Sigmoid colon (tissue), 7 donors: ENCODE results near the gene ZNF845. TPM values are rescaled to one million over a fixed set of nuclear protein-coding genes. Genes with fewer than 3 reads are reported as not detected.
"Not testable (repeated sequence)": the region's sequence is repeated elsewhere in the genome, so short reads cannot be mapped to it uniquely, and the experiment has no call there.

Experiments
- DNase-seq: peaks from one replicate; pipeline ENCODE4 v3.0.0-alpha.2; 2019
- H3K27ac ChIP-seq, 4 donors: fragments of 200-600 bp; sonication (generic); one replicate each; pipeline ENCODE4 v1.5.1; 2016 to 2019; ENCODE audit warnings: mild to moderate bottlenecking in 1 of 4
- H3K27me3 ChIP-seq, 3 donors: fragments of 200-600 bp; sonication (generic); one replicate each; pipeline ENCODE4 v1.5.1; 2019; ENCODE audit warnings: mild to moderate bottlenecking in 1 of 3
- H3K36me3 ChIP-seq, 4 donors: fragments of 200-600 bp; sonication (generic); one replicate each; pipeline ENCODE4 v1.5.1; 2016 to 2019
- H3K4me1 ChIP-seq, 4 donors: fragments of 200-600 bp; sonication (generic); one replicate each; pipeline ENCODE4 v1.5.1; 2017 to 2019
- H3K4me3 ChIP-seq, 4 donors: fragments of 200-600 bp; sonication (generic); one replicate each; pipeline ENCODE4 v1.5.1; 2017 to 2019; ENCODE audit warnings: mild to moderate bottlenecking in 2 of 4, moderate library complexity in 1 of 4
- H3K9me3 ChIP-seq, 4 donors: fragments of 200-600 bp in 3 of 4; sonication (generic) in 3 of 4; one replicate each; pipeline versions ENCODE4 v1.5.1 to v1.6.1; 2013 to 2019
- EP300 ChIP-seq, 4 donors: sonication (generic); formaldehyde crosslinking; IDR thresholded peaks; one replicate each; pipeline ENCODE4 v1.6.1; 2017; ENCODE audit warnings: antibody characterized with exemption in 4 of 4
- POLR2A ChIP-seq, 2 donors: fragments of 450-650 bp; IDR thresholded peaks; one replicate each; pipeline ENCODE4 v1.6.1; 2016; ENCODE audit warnings: antibody characterized with exemption in 2 of 2, mild to moderate bottlenecking in 2 of 2, moderate library complexity in 2 of 2
- POLR2AphosphoS5 ChIP-seq, 4 donors: sonication (generic); formaldehyde crosslinking; IDR thresholded peaks; one replicate each; pipeline ENCODE4 v1.6.1; 2017; ENCODE audit warnings: antibody characterized with exemption in 4 of 4
- WGBS, 2 donors: extraction: QIAGEN DNeasy Blood & Tissue Kit; methylation state at CpG; one replicate each; pipeline ENCODE4 v1.1.7; 2013; 5-methylcytosine and 5-hydroxymethylcytosine counted together
- intact Hi-C: fragments of 100-400 bp; cut with DNase I; formaldehyde crosslinking; loops from one replicate; pipeline ENCODE4 v1.15.1; 2023
- polyA plus RNA-seq, 3 donors: library from polyadenylated mRNA; stranded (reverse); fragments of 200-250 nt; gene quantifications; one replicate each; pipeline ENCODE4 v1.2.3, GENCODE V29; 2013
- total RNA-seq, 4 donors: library from RNA; depleted of rRNA; stranded (reverse); fragments of >200 nt; gene quantifications; one replicate each; pipeline ENCODE4 v1.1.0, GENCODE V29; 2016
- TF ChIP-seq, protein P1 (sequence below), 4 experiments: fragments of 450-650 bp in 3 of 4; fragments of 200-600 bp in 1 of 4; IDR thresholded peaks; one replicate each; pipeline ENCODE4 v1.5.1; 2016 to 2019; ENCODE audit warnings: antibody characterized with exemption in 4 of 4, mild to moderate bottlenecking in 3 of 4, moderate library complexity in 2 of 4
- donor health status: healthy with polysubstance abuse.
- donor health status: Bipolar disorder and iron deficiency.
- donor health status: healthy.

ZNF845 gene
- total and polyA plus RNA-seq, 7 donors = 2.4 to 8.9 (median 4.6) TPM

DNA sequence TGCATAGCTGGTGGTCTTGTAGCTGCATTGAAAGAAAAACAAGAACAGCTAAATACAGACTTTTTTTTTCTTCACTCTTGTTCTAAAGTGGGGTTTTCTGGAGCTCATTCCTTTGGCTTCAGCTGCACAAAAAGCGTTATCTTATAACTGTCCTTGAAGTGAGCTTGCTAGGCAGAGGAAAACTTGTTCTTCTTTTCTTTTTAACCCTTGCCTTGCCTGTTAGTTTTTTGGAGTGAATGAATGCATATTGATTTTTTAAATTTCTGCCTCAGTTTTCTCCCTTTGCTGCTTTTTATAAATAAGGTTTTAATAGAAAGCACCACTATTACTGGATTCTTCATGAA lies 62.9 kb downstream of the ZNF845 start:
- 14 to 17% methylated on average over 1 of the region's 1 CpG for WGBS, 2 donors
- peaks cover 0 to 35% (median 4%) of the 10 kb centered on the region in 4 donors for H3K36me3 ChIP-seq
- TF ChIP-seq, protein P1, sequence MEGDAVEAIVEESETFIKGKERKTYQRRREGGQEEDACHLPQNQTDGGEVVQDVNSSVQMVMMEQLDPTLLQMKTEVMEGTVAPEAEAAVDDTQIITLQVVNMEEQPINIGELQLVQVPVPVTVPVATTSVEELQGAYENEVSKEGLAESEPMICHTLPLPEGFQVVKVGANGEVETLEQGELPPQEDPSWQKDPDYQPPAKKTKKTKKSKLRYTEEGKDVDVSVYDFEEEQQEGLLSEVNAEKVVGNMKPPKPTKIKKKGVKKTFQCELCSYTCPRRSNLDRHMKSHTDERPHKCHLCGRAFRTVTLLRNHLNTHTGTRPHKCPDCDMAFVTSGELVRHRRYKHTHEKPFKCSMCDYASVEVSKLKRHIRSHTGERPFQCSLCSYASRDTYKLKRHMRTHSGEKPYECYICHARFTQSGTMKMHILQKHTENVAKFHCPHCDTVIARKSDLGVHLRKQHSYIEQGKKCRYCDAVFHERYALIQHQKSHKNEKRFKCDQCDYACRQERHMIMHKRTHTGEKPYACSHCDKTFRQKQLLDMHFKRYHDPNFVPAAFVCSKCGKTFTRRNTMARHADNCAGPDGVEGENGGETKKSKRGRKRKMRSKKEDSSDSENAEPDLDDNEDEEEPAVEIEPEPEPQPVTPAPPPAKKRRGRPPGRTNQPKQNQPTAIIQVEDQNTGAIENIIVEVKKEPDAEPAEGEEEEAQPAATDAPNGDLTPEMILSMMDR (IDR thresholded peaks at IDR 0.05) = no peak
- TF ChIP-seq POLR2AphosphoS5 (IDR thresholded peaks at IDR 0.05) = no peak
- no peak for TF ChIP-seq POLR2A (IDR thresholded peaks at IDR 0.05)
- TF ChIP-seq EP300 (IDR thresholded peaks at IDR 0.05) = no peak
- H3K27ac ChIP-seq = no peak overlapping the region
- no peak overlapping the region for H3K4me3 ChIP-seq
- intact Hi-C loops = loop anchor here (10.0 kb wide), 1 partner anchor 202 kb away; the partner anchor contains the start of gene ZNF665
- DNase-seq = no peak
- H3K27me3 ChIP-seq = no peaks in the 10 kb centered on the region
- no peaks in the 10 kb centered on the region for H3K9me3 ChIP-seq
- H3K4me1 ChIP-seq = peaks cover 0 to 22% (median 21%) of the 10 kb centered on the region in 4 donors

DNA sequence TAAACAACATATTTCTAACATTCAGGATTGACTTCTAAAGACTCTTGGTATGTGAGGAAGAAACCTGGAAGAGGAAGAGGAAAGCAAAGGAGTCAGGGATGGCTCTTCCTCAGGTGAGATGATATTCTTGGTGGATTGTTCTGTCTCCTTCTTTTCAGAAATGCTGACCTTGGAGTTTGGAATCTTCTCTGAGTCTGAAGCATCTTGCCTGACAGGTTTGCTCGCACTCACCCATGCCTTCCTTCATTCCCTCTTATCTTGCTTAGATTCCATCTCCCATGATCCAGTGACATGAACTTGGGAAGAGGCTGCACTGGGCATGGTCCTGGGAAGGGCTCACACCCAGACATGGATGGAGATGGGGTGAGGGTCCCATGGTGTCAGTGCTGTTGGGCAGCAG lies 64.4 kb downstream of the ZNF845 start:
- intact Hi-C loops = loop anchor here (10.0 kb wide), 1 partner anchor 203 kb away; the partner anchor contains the start of gene ZNF665

More for the DNA sequence above, 64.4 kb downstream of the ZNF845 start:
- H3K36me3 ChIP-seq = peaks cover 3 to 46% (median 8%) of the 10 kb centered on the region in 4 donors
- H3K27me3 ChIP-seq, H3K9me3 ChIP-seq, H3K27ac ChIP-seq, H3K4me3 ChIP-seq, DNase-seq: not testable (repeated sequence)
- WGBS, 2 donors = 98% methylated on average over 1 of the region's 1 CpG
- peaks cover 0 to 22% (median 21%) of the 10 kb centered on the region in 4 donors for H3K4me1 ChIP-seq

Other genes with a start within 250 kb of the ZNF845 start
- gene ZNF160, start 230.3 kb upstream of the ZNF845 start, total RNA-seq = 10 to 100 TPM; 20.9 to 70.3 (median 31.8) TPM
- gene ZNF160, start 230.3 kb upstream of the ZNF845 start, polyA plus RNA-seq = 10 to 100 TPM in 1 of 3 donors, 1 to 10 TPM in 2; 3.7 to 18.7 (median 4.2) TPM
- gene ZNF415, start 200.8 kb upstream of the ZNF845 start, total RNA-seq = 10 to 100 TPM; 10.7 to 16.9 (median 13.0) TPM
- 1 to 10 TPM; 2.5 to 5.4 (median 3.6) TPM for gene ZNF415, start 200.8 kb upstream of the ZNF845 start, polyA plus RNA-seq
- gene ZNF347, start 174.7 kb upstream of the ZNF845 start, total RNA-seq = 10 to 100 TPM in 2 of 4 donors, 1 to 10 TPM in 2; 5.7 to 12.2 (median 8.7) TPM
- gene ZNF347, start 174.7 kb upstream of the ZNF845 start, polyA plus RNA-seq = 1 to 10 TPM; 1.6 to 4.8 (median 3.8) TPM
- 10 to 100 TPM in 1 of 4 donors, 1 to 10 TPM in 3; 5.3 to 16.8 (median 6.4) TPM for gene ZNF665, start 140.4 kb upstream of the ZNF845 start, total RNA-seq
- 1 to 10 TPM in 2 of 3 donors, under 1 TPM in 1; 0.92 to 3.6 (median 3.6) TPM for gene ZNF665, start 140.4 kb upstream of the ZNF845 start, polyA plus RNA-seq
- 10 to 100 TPM; 15.8 to 28.5 (median 20.5) TPM for gene ZNF677, start 78.9 kb upstream of the ZNF845 start, total RNA-seq
- 10 to 100 TPM in 1 of 3 donors, 1 to 10 TPM in 2; 1.8 to 10.2 (median 5.7) TPM for gene ZNF677, start 78.9 kb upstream of the ZNF845 start, polyA plus RNA-seq
- gene VN1R2, start 75.5 kb upstream of the ZNF845 start, total RNA-seq = not detected
- not detected for gene VN1R2, start 75.5 kb upstream of the ZNF845 start, polyA plus RNA-seq
- gene VN1R4, start 66.0 kb upstream of the ZNF845 start, total RNA-seq = not detected
- not detected for gene VN1R4, start 66.0 kb upstream of the ZNF845 start, polyA plus RNA-seq
- 1 to 10 TPM; 6.3 to 8.3 (median 7.0) TPM for gene ZNF525, start 32.0 kb downstream of the ZNF845 start, total RNA-seq
- 10 to 100 TPM in 1 of 3 donors, 1 to 10 TPM in 2; 1.4 to 10.8 (median 7.0) TPM for gene ZNF525, start 32.0 kb downstream of the ZNF845 start, polyA plus RNA-seq
- 10 to 100 TPM in 3 of 4 donors, 1 to 10 TPM in 1; 6.2 to 13.0 (median 11.7) TPM for gene ZNF765, start 61.4 kb downstream of the ZNF845 start, total RNA-seq
- 1 to 10 TPM; 3.5 to 5.1 (median 3.6) TPM for gene ZNF765, start 61.4 kb downstream of the ZNF845 start, polyA plus RNA-seq
- gene ZNF761, start 98.2 kb downstream of the ZNF845 start, total RNA-seq = 10 to 100 TPM in 3 of 4 donors, 1 to 10 TPM in 1; 6.5 to 12.5 (median 11.0) TPM
- 1 to 10 TPM; 3.5 to 7.8 (median 6.7) TPM for gene ZNF761, start 98.2 kb downstream of the ZNF845 start, polyA plus RNA-seq
- gene ZNF813, start 134.0 kb downstream of the ZNF845 start, total RNA-seq = 1 to 10 TPM; 2.9 to 4.2 (median 3.4) TPM
- 1 to 10 TPM; 1.2 to 1.9 (median 1.2) TPM for gene ZNF813, start 134.0 kb downstream of the ZNF845 start, polyA plus RNA-seq
- gene ZNF331, start 204.4 kb downstream of the ZNF845 start, total RNA-seq = 10 to 100 TPM; 16.8 to 26.8 (median 21.4) TPM
- 1 to 10 TPM; 3.6 to 6.9 (median 4.2) TPM for gene ZNF331, start 204.4 kb downstream of the ZNF845 start, polyA plus RNA-seq